GM19023 (cell line): ENCODE data around the gene ARL4A.
"Not testable (repeated sequence)": the region's sequence is repeated elsewhere in the genome, so short reads cannot be mapped to it uniquely, and the experiment has no call there.

Experiments
- ATAC-seq: cut with Tn5 transposase; IDR thresholded peaks from one replicate; pipeline ENCODE4 v1.9.1; 2021; ENCODE audit warnings: mild to moderate bottlenecking, moderate library complexity; ENCODE audit not compliant: unreplicated experiment

ARL4A gene, protein sequence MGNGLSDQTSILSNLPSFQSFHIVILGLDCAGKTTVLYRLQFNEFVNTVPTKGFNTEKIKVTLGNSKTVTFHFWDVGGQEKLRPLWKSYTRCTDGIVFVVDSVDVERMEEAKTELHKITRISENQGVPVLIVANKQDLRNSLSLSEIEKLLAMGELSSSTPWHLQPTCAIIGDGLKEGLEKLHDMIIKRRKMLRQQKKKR

DNA sequence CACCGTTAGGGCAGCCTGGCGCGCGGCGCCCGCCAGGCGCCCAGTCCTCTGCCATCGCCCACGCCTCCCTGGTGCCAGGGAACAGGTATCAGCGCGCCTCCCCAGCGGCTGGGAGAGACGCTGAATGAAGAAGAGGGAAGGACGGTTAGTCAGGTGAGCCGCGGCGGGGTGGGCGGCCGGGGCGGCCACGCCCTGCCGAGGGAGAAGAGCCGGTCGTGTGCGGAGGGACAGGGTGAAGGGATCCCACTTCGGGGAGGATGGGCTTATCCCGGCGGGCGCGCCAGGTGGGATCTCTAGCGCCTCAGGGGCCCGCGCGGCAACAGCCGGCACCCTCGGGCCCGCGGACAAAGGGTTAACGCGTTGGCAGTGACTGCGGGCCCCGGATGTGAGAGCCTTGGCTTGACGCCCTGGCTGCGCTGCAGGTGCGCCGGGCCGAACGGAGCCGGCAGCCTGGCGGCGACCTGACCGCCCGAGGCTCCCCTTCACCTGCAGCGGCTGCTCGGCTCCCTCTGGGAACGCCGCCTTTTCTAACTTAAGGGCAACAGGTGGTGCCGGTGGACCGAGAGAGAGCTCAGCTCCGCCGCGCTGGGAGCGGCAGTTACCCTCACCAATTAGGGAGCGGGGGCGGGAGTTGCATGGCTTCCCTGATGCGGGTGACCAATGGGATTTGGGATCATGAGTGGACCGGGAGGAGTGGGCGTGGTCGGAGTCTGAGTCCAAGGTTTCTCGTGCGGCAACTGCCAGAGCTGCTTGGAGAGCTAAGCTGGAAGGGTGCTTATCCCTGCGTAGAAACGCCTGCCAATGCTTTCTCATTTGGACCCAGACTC lies at the start of gene ARL4A:
Gene ARL4A (plus strand): TSS at position 743 of the 827 bp plus-strand sequence. CDS start 622 bp downstream, outside the sequence.
- ATAC-seq, result peak; percentile 72

DNA sequence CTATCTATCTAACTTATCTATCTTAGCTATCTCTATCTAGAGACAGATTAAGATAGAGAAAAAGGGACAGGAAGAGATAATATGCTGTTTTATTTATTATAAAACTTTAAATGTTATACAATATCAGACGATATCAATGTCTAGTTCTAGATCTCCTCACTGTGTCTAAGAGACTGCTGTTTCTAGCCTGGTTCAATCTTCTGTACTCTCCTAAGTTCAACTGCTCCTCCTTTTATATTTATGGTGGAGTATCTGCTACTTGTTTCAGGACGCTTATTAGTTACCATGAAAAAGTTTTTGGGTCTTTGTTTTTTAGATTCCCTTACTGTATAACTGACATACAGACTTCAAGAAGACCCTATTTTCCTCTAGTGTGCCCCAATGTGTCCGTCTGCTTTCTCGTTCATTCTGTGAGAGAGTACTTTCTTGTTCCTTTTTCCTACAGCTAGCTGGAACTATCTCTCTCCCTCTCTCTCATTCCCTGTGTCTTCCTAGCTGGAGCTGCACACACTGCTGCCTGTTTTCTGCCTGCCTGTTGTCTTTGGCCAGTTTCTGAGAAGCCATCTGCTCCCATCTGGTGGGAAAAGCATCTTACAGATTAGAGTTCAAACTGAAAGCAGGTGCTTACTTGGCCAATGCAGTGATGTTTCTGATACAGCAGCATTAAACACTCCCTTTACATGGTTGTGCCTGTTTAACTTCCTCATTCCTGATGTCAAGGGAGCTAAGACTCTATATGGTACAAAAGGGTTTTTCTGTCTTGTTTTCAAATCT lies 49.4 kb upstream of the ARL4A start:
- ATAC-seq, result no peak

DNA sequence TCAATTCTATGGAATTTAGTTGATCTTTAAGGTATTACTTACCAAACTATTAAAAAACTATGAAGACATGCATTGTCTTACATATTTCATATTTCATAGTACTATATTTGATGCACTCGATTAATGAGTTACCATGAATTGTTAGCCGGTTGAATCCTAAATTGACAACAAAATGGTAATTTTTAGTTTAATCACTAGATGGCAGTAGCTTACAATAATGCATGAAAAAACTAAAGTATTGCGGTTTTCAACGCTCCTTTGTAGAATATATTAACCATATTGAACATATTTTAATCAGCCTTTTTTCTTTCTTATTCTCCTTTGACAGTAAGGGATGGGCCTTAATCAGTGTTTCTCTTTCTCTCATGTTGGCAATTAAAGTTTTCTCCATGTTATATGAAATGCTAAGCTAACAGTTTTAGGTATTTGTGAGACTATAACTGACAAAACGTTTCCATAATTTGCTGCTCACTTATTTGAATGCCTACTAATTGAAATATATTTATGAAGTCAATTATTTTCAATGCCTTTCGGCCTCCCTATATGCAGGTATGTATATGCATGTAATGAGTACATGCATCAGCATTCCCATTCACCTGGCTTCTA lies 48.5 kb upstream of the ARL4A start:
- ATAC-seq, result no peak

DNA sequence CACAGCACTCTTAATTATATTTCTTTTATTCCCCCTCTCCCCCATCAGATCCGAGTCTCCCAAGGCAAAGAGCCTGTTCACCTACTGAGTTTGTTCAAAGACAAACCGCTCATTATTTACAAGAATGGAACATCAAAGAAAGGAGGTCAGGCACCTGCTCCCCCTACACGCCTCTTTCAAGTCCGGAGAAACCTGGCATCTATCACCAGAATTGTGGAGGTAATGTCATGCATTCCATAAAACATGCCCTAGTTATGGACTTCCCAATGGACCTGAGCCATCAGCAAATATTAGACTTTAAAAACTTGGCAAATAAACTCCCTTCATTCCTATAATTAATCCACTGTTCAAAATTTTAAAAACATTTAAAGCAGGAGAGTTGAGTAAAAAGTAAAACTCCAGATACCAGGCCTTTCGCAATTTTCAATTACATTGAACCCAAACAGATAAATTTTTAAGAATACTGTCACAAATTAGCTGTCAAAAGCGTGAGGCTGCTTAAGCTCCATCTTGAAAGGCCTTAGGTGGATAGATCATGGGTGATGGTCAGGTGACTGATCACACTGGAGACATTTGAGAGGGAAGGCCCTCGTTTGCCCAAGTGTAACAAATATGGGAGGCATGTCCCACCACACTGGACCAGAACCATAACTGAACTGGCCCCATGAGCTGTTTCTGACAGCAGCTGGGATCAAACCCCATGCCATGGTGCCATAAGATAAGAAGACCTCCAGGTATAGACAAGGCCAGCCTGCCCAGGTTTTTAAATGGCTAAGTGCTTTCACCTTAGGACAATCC lies 46.9 kb upstream of the ARL4A start:
- ATAC-seq, result no peak

DNA sequence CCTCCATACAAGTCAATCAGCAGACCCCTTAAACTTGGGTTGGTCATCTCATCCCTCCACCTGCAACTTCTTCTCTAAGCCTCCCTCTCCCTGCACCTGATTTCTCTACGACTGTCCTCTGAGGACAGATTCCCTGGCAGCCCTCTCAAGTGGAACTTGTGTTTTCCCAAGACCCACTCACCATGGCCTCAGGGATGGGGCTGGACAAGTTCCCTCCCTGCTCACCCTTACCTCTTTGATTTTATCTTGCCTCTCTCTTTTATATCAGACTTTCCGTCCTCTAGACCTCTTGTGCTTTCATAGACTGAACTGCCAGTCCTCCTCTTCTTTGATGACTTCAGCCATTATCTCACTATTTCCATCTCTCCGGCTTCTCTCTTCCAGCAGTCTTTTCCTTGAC lies 46.2 kb upstream of the ARL4A start:
- no peak for ATAC-seq

DNA sequence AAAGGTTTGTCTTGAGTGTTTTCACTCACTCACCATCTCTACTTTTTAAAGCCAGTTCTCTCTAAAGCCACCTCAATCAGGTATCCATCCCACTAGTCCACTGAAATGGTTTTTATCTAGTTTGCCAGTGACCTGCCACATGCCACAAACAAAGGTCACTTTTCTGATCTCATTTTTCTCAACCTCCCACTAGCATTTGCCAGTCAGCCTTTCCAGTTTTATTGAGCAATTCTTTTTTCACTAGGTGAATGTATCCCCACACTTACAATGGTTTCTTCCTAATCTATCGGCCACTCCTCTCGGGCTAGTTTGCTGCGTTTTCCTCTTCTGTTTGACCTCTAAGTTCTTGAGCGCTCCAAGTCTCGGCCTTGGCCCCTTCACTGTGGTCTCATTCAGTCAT lies 44.9 kb upstream of the ARL4A start:
- ATAC-seq, result no peak

DNA sequence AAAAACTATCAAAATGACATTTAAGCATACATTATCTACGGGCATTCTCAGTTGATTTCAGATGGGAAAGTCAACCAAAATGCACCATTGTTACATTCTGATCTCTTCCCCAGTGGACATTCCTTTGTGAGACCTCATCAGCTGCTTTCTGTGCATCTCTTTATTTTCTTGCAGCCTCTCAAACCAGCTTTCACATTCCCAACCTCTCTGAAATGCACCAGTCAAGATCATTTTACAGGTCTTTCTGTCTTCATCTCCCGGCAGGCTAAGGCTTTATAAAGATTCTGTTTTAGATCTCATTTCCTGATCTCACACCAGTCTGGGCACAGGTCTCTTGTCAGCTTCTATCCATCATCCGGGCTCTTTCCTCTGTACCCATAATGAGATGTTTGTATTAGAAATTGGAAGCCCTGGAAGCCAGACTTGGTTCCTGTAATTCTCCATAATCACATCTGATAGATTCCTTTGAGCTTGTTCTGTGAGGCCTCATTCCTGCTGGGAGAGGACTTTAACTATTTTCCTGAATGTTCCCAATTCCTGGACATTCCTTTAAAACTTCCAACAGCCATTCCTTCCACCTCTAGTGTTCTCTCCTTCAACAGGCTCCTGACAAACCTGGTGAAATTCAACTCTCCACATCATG lies 44.3 kb upstream of the ARL4A start:
- no peak for ATAC-seq

DNA sequence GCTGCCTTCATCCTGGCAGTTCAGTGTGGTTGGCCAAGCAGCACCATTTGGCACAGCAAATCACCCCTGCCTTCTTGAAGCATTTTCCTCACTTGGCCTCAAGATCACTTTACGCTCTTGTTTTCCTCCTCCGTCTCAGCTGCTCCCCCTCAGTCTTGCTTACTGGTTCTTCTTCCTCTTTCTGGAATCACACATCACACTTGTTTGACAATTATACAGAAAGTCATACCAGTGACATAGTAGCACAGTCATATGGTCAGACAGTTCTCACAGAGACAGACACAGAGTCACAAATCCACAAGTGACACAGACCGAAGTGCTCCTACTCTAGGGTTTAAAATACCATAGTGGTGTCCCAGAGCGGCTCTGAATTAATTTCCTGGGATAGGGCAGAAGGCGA lies 43.8 kb upstream of the ARL4A start:
- peak; percentile 35 for ATAC-seq

DNA sequence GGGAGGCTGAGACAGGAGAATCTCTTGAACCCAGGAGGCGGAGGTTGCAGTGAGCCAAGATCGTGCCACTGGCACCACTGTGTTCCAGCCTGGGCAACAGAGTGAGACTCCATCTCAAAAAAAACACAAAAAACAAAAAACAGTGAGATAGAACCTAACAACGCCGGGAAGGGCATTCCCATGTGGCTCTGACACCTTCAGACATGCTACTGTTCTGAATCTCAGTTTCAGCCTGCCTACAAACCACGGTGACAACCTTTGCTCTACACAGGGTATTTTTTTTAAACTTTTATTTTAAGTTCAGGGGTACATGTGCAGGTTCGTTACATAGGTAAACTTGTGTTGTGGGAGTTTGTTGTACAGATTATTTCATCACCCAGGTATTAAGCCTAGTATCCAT lies 42.2 kb upstream of the ARL4A start:
- ATAC-seq, result peak; percentile 60

DNA sequence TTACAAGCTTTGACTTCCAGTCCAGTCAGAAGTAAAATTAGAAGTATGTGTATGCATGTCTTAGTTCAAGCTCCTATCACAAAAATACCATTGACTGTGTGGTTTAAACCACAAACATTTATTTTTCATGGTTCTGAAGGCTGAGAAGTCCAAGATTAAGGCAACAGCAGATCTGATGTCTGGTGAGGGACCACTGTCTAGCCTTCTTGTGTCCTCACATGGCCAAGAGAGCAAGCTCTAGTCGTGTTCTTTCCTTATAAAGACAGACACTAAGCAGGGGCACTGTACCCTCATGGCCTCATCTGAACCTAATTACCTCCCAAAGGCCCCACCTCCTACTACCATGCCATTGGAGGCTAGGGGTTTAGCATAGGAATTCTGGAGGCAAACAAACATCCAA lies 41.3 kb upstream of the ARL4A start:
- no peak for ATAC-seq

DNA sequence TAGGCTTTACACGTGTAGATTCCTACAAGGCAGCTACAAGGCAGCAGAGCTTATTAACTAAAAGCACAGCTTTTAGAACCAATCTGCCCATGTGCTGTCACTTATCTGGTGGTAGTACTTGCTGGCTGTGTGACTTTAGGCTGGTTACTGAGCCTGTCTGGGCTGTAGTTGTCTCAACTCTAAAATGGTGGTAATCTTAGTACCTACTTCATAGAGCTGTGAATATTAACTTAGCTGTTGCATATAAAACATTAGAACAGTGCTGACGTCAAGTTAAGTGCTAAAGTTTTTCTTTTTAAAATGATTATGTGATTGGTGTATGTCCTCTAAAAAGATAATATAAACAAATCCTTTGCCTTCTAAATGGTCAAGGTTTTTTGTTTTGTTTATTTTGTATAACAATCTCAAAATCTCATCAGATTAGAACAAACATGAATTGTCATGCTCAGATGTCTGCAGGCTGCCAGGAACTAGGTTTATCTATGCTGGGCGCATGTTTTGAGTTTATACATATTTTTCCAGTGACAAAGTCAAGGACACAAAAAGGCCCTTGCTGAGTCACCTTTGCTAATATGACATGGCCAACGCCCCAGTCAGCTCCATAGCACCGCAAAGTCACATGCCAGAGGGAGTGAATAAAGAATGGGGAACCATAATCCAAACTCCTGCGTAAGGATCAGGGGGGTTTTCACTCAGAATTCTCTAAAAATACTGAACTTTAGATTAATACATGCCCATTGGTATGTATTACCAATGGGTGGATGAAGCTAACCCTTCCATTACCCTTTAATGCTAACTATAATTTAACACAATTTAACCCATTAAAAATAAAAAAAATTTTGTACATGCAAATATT lies 39.8 kb upstream of the ARL4A start:
- no peak for ATAC-seq

DNA sequence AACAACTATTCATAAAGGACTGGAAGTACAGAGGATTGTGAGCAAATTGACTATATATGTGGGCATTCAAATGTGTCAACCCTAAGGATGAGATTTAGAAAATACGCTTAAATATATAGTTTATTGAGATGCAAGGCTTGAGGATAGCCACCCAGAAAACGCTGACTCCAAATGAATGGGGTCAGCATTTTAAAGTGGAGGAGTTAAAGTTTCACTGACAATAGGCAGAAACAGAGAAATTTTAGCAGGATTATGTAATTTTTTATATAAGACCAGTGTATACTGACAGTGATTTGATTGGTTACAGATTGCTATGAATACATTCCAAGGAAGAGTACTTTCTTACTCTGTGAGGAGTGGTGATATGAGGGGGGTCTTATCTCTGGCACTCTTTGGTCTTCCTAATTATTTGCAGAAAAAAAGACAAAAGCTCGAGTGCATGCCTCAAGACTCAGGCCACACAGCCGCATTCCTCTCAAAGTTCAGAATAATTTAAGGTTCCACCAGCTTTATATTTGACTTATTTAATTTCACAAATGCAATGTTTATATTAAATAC lies 38.6 kb upstream of the ARL4A start:
- ATAC-seq, result no peak

DNA sequence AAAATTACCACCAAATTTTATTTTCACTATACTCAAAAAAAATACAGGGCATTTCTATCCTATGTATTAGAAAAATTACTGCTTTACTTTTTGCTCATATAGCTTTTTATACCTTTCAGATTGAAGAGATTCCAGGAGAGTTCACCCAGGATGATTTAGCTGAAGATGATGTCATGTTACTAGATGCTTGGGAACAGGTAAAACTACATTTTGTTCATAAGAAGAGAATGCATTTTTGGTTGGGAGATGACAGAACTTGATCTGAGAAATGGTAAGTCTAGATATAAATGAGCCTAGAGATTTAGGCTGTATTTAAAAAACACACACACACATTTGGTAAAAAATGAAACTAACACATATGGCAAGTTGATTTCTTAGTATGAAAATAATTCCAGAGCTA lies 38.1 kb upstream of the ARL4A start:
- no peak for ATAC-seq

DNA sequence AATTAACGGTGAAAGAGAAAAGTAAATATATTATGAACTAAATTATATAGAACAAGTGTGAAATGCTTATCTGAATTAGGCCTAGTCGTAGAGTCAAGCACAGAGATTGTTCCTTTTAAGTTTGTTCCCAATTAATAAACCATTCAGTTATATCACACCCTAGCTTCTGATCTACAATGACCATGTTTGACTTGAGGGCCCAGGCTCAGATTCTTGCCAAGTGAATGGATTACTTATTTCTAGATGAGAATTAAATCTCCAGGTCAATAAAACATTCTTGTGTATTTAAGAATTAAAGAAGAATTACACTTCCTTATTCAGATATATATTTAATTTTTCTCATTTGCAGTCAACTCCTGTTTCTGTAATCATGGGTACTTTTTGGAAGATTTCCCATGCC lies 37.4 kb upstream of the ARL4A start:
- ATAC-seq, result no peak

DNA sequence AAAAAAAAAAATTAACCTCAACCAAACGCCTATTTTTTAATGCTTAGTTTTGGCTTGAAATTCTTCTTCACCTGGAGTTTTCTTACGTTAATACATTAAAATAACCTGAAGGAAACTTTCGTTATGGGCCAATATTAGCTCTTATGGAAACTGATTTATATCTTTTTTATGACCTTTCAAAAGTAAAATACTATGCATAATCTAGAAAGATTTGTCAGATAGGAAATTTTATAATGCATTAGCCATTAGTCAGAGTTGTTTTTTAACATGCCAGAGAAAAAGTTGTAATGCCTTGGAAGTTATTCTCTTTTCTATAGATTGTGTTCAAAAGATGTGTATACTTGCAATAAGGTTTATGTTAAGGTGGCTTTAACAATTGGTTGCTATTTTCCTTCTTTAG lies 34.3 kb upstream of the ARL4A start:
- ATAC-seq, result no peak

DNA sequence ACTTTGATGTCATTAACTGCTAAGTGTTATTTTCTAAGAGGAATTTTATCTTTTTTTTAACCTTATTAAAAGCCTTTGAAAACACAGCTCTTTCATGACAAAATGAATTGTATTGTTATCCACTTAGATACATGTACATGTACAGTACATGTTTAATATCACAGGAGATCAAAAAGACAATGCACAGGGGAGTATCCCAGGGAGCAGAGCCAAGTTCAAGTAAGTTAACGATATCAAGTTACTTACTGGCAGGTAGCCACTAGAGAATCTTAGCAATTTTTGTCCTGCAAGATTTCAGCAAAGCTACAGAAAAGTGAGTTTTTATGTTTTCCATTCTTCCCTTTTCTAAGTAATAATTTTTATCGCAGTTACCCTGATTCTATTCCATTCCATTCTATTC lies 33.9 kb upstream of the ARL4A start:
- no peak for ATAC-seq

DNA sequence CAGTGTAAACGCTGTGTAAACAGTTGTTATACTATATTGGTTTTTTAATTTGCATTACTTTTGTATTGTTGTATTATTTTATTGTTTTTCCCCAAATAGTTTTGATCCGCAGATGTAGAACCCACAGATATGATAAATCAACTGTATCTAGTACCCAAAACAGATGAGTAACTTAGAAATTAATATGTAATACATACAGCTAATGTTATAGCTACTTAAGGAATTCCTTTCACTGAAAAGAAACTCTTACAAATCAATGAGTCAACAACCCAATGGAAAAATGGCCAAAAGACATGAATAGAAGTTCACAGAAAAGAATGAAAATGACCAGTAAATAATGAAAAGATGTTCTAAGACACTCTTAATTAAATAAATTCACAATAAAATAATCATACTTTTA lies 32.3 kb upstream of the ARL4A start:
- ATAC-seq, result no peak

DNA sequence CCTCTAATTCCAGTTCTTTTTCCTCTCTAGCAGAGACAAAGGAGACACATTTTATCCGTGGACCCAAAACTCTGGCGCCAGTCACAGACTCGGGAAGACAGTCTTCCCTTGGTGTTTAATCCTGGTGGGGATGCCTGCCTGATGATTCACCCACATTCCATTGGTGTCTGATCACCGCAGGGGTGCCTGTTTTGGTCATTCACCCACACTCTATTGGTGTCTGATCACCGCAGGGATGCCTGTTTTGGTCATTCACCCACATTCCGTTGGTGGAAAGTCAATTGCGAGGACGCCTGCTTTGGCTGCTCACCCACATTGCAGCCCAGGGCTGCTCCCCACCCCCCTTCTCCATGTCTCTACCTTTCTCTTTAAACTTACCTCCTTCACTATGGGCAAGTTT lies 27.0 kb upstream of the ARL4A start:
- not testable (repeated sequence) for ATAC-seq

DNA sequence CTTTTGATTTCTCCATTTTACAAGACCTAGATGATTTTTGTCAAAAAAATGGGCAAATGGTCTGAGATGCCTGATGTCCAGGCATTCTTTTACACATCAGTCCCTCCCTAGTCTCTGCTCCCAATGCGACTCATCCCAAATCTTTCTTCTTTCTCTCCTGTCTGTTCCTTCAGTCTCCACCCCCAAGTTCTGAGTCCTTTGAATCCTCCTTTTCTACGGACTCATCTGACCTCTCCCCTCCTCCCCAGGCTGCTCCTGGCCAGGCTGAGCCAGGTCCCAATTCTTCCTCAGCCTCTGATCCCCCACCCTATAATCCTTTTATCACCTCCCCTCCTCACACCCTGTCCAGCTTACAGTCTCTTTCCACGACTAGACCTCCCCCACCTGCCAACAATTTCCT lies 26.4 kb upstream of the ARL4A start:
- not testable (repeated sequence) for ATAC-seq
